GM18517 (cell line): ENCODE measurements around the gene LYG1.
"Not testable (repeated sequence)": the region's sequence is repeated elsewhere in the genome, so short reads cannot be mapped to it uniquely, and the experiment has no call there.

Source experiments
- ATAC-seq: cut with Tn5 transposase; IDR thresholded peaks from one replicate; pipeline ENCODE4 v1.9.1; 2021; ENCODE audit warnings: mild to moderate bottlenecking, moderate library complexity; ENCODE audit not compliant: unreplicated experiment

LYG1 gene

DNA sequence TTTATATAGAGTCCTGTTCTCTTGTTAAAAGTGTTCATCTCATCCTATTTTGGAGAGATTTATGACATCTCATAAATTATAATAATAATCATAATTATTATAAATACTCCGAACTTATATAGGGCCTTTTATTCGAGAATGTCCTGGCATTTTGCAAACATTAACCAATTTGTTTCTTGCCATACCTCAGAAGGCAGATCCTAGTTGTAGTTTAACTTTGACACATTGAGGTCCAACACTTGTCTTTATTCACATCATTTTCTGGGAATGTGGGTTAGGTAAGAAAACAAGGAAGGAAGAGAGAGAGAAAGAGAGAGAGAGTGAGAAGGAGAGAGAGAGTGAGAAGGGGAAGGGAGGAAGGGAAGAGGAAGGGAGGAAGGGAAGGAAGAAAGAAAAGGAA lies at the start of gene LYG1:
Gene LYG1 (minus strand): TSS at position 101 of the 400 bp plus-strand sequence. CDS start 5,527 bp downstream, outside the sequence.
- ATAC-seq, result not testable (repeated sequence)

DNA sequence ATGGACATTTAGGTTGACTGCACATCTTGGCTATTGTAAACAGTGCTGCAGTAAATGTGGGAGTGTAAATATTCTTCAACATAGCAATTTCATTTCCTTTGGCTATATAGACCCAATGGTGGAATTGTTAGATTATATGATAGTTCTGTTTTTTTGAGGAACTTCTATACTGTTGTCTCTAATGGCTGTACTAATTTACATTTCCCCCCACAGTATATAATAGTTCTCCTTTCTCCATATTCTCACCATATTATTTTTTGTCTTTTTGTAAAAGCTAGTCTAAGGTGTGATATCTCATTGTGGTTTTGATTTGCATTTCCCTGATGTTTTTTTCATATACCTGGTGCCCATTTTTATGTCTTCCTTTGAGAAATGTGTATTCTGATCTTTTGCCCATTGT lies 49.2 kb upstream of the LYG1 start:
- ATAC-seq, result no peak

- ATAC-seq, result no peak
Observed at GRCh38 chr2:99348173-99348572, 47.2 kb upstream of the LYG1 start.

DNA sequence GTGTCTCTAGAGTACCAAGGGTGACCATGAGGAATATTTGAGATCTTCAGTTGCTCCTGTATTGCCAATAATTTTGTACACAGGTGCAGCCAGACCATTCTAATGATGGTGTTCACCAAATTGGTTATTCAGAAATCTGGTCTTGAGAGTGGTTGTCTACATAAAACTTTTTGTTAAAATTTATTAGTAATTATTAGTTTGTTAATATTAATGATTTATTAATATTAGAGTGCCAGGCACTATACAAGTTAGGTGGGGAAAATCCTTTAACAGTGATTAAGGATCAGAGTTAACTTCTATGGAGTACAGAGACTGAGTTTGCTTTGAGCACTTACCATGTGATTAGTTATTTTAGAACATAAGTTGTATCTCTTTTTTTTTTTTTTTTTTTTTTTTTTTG lies 45.2 kb upstream of the LYG1 start:
- ATAC-seq, result no peak

DNA sequence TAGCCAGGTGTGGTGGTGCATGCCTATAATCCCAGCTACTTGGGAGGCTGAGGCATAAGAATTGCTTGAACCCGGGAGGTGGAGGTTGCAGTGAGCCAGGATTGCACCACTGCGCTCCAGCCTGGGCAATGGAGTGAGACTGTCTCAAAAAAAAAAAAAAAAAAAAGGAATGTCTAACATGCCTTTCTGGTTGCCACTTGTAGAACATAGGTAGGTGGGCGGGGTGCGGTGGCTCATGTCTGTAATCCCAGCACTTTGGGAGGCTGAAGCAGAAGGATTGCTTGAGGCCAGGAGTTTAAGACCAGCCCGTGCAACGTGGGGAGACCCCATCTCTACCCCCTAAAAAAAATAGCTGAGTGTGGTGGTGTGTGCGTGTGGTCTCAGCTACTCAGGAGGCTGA lies 44.4 kb upstream of the LYG1 start:
- ATAC-seq, result not testable (repeated sequence)

GRCh38 chr2:99342536-99342935 lies 41.5 kb upstream of the LYG1 start:
- no peak for ATAC-seq

DNA sequence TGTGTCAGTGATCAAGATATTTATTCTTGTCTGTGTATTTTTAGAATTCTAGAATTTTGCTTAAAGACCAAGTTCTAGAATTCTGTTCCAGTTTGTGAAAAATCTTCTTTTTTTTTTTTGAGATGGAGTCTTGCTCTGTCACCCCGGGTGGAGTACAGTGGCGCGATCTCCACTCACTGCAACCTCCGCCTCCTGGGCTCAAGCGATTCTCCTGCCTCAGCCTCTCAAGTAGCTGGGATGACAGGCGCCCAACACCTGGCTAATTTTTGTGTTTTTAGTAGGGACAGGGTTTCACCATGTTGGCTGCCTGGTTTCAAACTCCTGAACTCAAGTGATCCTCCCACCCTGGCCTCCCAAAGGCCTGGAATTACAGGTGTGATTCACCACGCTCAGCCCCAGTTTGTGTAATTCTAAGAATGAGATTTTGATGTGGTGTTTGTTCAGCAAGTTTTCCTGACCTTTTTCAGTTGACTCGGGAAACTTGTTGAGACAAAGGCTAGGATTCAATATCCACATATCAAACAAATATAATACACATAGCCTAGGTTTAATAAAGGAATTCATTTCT lies 39.8 kb upstream of the LYG1 start:
- no peak for ATAC-seq

DNA sequence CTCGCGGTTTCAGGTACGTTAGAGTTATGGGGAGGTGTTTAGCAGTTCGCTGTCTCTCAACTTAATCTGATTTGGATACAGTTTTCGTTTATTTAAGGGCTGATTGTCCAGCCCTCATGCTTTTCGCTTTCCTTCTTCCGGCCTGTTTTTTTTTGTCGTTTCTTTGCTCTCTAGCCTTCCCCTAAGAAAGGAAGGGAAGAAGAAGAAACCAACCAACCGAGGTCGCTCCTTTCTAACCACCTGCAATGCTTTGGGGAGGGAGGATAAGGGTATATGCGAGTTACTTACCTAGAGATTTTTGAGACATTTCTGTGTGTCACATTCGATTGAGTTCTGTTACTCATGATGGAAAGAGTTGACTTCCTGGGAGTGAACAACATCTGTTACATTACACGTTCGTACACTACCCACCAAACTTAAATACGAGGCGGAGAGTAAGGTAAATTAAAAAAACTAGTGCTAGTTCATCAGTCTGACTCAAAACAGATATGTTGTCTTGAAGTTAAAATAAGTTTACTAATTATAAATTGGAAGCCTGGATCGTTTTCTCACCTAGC lies 37.1 kb upstream of the LYG1 start:
- no peak for ATAC-seq

DNA sequence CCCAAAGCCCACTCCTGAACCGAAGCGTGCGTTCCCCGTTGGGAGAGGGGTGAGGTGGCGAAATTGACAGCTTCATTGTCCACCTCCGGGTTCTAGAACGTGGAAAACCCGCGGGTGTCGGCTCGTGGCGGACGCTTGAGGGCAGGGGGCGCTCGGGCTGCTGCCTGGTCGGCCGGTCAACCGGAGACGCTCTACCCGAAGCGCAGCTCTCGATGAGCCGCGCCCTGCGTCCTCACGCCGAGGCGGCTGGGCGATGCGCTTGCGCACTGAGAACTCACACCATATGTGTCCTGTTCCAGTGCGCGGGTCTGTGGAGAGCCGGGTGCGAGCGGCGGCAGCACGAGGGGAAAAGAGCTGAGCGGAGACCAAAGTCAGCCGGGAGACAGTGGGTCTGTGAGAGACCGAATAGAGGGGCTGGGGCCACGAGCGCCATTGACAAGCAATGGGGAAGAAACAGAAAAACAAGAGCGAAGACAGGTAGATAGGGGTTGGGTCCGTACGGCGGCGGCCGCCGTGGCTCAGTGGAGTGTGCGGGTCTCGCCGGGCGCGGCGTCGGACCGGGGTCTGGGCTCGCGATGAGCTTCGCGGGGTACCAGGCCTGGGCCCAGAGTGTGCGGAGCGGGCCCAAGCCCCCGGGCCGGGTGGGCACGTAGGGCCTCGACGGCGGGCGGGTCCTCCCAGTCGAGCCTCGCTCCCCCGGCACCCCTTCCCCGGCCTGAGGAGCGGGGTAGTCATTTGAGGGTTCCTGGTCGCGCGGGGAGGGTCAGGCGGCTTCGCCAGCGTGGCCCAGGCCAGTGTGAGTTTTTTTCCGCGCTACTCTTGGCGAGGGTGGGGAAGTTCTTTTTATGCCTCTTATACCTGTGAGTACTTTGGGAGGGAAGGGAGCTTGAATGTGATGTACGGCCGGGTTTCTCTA lies 36.4 kb upstream of the LYG1 start, which contains the start of gene EIF5B:
Gene EIF5B (plus strand): TSS at position 277 of the 916 bp plus-strand sequence. CDS start 166 bp downstream, at position 443.
- peak; percentile 50 for ATAC-seq

- peak; percentile 6 for ATAC-seq
Observed at GRCh38 chr2:99336804-99337112, 35.8 kb upstream of the LYG1 start.

DNA sequence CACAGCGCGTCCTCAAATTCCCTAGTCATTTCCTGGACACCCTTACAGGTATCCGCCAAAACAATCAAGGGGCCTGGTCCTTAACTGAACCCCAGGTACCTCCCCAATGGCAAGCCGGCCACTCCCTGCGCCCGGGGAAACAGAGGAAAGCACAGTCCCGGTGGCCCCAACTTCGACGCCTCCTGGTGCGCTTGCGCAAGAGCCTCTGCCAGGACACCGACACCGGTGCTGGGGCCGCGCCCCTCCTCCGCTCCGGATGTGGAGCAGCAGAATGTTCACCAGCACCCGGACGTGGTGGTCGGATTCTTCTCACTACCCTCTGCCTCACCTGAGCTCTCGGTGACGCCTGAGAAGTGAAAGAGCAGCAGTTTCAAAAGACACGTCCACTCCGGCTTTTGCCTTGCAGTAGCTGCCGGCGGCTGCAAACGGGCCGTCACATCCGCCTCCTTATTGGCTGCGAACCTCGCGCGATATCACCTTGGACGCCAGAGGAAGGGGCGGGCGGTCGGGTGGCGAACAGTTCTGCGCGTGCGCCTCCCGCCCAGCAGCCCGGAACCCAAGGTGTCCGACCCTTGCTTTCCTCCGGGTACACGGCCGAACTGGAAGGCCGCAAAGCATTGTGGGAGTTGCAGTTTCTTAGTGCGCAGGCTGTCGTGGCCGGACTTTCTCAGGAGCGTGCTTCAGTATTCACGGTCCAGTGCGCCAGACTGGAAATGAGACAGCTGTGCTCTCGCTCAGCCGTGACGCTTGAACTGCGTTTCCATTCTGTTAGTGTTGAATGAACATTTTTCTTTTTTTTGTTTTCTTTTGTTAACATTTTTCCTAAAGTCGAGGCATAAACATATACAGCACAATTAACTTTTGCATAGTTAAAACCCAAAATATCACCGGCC lies 35.2 kb upstream of the LYG1 start, which contains the start of gene TXNDC9:
Gene TXNDC9 (minus strand): TSS at position 423 of the 893 bp plus-strand sequence. CDS start 3,123 bp downstream, outside the sequence.
- ATAC-seq, result peak; percentile 75

- ATAC-seq, result no peak
Observed at GRCh38 chr2:99325384-99325783, 24.4 kb upstream of the LYG1 start.

- not testable (repeated sequence) for ATAC-seq
Observed at GRCh38 chr2:99317873-99318200, 16.8 kb upstream of the LYG1 start.

- ATAC-seq, result no peak
Observed at GRCh38 chr2:99317161-99317872, 16.3 kb upstream of the LYG1 start.

DNA sequence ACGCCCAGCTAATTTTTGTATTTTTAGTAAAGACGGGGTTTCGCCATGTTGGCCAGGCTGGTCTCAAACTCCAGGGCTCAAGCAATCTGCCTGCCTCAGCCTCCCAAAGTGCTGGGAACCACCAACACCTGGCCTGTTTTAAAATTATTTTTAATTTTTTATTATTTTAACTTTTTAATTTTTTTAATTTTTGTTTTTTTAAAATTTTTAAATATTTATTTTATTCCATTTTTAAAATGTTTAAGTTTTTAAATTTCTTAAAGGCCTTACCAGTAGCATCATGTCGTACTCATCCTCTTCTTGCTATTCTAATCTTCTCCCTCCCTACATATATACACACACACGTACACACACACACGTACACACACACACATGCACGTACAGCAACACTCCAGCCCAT lies 1.4 kb downstream of the LYG1 start:
- no peak for ATAC-seq

DNA sequence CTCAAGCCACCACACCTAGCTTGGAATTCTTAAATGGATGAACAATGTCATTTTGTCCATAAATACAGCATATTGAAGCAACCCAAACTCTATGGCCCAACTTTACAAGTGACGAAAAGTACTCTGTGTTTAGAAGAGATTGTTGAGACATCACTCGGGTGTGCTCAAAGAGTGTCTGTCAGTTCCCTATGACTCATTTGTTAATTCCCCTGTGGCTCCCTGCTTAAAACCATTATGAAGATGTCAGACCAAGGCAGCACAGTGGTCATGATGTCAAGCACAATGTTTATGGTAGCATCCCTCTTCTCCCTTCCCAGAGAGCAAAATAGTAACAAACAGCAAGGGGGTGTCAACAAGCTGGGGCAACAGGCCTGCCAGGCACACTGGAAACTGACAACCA lies 3.0 kb downstream of the LYG1 start:
- ATAC-seq, result no peak

- no peak for ATAC-seq
Observed at GRCh38 chr2:99285526-99285925, 15.5 kb downstream of the LYG1 start.

GRCh38 chr2:99279969-99280695 lies 20.9 kb downstream of the LYG1 start:
- ATAC-seq, result no peak

DNA sequence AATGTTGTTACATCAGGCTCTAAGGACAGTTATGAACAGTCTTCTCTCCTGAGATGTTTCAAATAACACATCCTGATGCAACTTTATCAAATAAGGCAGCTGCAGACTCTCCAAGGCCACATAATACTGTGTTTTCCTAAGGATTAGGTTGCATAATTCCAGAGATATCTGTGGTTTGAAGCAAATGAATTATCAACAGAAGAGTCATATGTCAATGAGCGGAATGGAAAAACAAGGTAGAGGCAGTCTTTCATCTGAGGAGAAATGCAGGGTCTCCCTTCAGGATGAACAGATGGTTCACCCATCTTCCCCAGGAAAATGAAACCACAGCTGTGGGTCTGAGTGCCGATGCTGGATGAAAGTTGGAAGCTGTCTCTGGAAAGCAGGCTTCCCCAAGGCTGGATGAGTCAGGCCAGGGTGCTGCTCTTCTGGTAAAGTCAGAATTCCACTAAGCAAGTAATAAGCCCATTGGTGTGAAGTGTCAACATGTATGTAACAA lies 22.2 kb downstream of the LYG1 start:
- no peak for ATAC-seq
